Measurements from ENCODE around the gene ADAMTS20. TPM values are rescaled to one million over a fixed set of nuclear protein-coding genes. Genes with fewer than 3 reads are reported as not detected.

Gene ADAMTS20
- total and polyA plus RNA-seq, 7 donors, result not detected

- Histone ChIP-seq H3K9me3 (no peaks in the 10 kb centered on the region), H3K27ac (no peak overlapping the region), H3K4me3 (no peak overlapping the region), H3K27me3 (no peaks in the 10 kb centered on the region), H3K4me1 (no peaks in the 10 kb centered on the region), H3K36me3 (no peaks in the 10 kb centered on the region)
- WGBS, 2 donors, result 31 to 47% methylated on average over 3 of the region's 3 CpGs
- DNase-seq, result no peak
- intact Hi-C loops (cut with DNase I), result no loop called here
- TF ChIP-seq EP300 (IDR thresholded peaks at IDR 0.05) (no peak), POLR2AphosphoS5 (IDR thresholded peaks at IDR 0.05) (no peak), CTCF (IDR thresholded peaks at IDR 0.05) (no peak), POLR2A (IDR thresholded peaks at IDR 0.05) (no peak)
Observed at GRCh38 chr12:43577381-43577780, 25.4 kb upstream of the ADAMTS20 start.

DNA sequence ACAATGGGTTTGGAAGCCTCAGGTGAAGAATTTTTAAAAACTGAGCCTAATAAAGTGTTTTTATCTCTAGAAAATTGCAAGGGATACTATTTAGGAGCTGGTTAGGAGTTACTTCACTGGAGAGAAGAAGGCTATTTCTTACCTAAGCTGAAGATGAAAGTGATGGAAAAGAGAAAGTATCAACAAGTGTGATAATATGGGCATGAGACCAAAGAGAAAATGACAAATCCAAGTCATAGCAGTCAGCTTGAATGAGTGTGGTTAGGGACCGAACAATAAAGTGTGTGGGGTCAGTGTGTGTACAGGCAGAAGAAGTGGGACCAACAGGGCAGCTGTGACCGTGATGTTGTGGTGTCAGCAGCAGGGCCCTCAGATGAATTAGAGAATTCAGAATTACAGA, 24.2 kb upstream of the ADAMTS20 start:
- no peak for TF ChIP-seq POLR2AphosphoS5 (IDR thresholded peaks at IDR 0.05)
- TF ChIP-seq CTCF (IDR thresholded peaks at IDR 0.05), result no peak
- TF ChIP-seq EP300 (IDR thresholded peaks at IDR 0.05), result no peak
- TF ChIP-seq POLR2A (IDR thresholded peaks at IDR 0.05), result no peak
- no peak overlapping the region for H3K27ac ChIP-seq
- H3K9me3 ChIP-seq, result peaks cover 0 to 3% (median 0%) of the 10 kb centered on the region in 4 donors
- H3K4me1 ChIP-seq, result no peaks in the 10 kb centered on the region
- intact Hi-C loops (cut with DNase I), result no loop called here
- no peaks in the 10 kb centered on the region for H3K27me3 ChIP-seq
- no peak overlapping the region for H3K4me3 ChIP-seq
- 83 to 87% methylated on average over 2 of the region's 2 CpGs for WGBS, 2 donors
- no peak for DNase-seq
- H3K36me3 ChIP-seq, result no peaks in the 10 kb centered on the region

DNA sequence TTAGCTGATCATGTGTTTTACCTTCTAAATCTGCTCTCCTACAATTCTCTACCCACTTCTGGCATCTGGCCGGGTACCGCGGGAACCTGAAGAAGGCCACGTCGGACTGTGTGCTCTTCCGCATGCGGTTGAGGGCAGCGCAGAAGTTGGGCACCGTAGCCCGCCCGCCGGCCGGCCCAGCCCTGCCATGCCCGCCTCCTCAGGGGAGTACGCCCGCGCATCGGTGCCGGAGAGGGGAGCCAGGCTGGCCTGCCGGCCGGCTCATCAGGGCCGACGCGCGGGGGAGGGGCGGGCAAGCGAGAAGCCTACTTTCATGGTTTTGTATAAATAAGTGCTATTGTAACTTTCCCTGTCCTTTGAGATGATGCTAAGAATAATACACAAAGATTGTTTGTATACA, 19.9 kb upstream of the ADAMTS20 start:
- 59 to 67% methylated on average over 27 of the region's 27 CpGs for WGBS, 2 donors
- intact Hi-C loops (cut with DNase I), result no loop called here
- H3K4me1 ChIP-seq, result no peaks in the 10 kb centered on the region
- H3K4me3 ChIP-seq, result no peak overlapping the region
- no peaks in the 10 kb centered on the region for H3K36me3 ChIP-seq
- TF ChIP-seq POLR2AphosphoS5 (IDR thresholded peaks at IDR 0.05), result no peak
- TF ChIP-seq EP300 (IDR thresholded peaks at IDR 0.05), result no peak
- no peak for TF ChIP-seq CTCF (IDR thresholded peaks at IDR 0.05)
- DNase-seq, result no peak
- no peak overlapping the region for H3K27ac ChIP-seq
- no peaks in the 10 kb centered on the region for H3K27me3 ChIP-seq
- peaks cover 0 to 3% (median 0%) of the 10 kb centered on the region in 4 donors for H3K9me3 ChIP-seq

GRCh38 chr12:43556057-43556456, 4.1 kb upstream of the ADAMTS20 start:
- intact Hi-C loops (cut with DNase I), result no loop called here
- no peak overlapping the region for H3K4me3 ChIP-seq
- TF ChIP-seq POLR2A (IDR thresholded peaks at IDR 0.05), result no peak
- no peak for TF ChIP-seq EP300 (IDR thresholded peaks at IDR 0.05)
- no peak for TF ChIP-seq POLR2AphosphoS5 (IDR thresholded peaks at IDR 0.05)
- peaks cover 0 to 16% (median 1%) of the 10 kb centered on the region in 4 donors for H3K9me3 ChIP-seq
- peaks cover 5 to 24% (median 11%) of the 10 kb centered on the region in 3 donors for H3K27me3 ChIP-seq
- DNase-seq, result no peak
- no peak overlapping the region for H3K27ac ChIP-seq
- peaks cover 0 to 10% (median 4%) of the 10 kb centered on the region in 4 donors for H3K4me1 ChIP-seq
- no peaks in the 10 kb centered on the region for H3K36me3 ChIP-seq

GRCh38 chr12:43551279-43551970, 578 bp downstream of the ADAMTS20 start:
- DNase-seq, result no peak
- intact Hi-C loops (cut with DNase I), result no loop called here

More at GRCh38 chr12:43551279-43551970, 578 bp downstream of the ADAMTS20 start:
- Histone ChIP-seq H3K27me3 (peaks cover 5 to 39% (median 14%) of the 10 kb centered on the region in 3 donors), H3K4me1 (peaks cover 0 to 10% (median 4%) of the 10 kb centered on the region in 4 donors), H3K27ac (no peak overlapping the region), H3K4me3 (no peak overlapping the region), H3K36me3 (no peaks in the 10 kb centered on the region), H3K9me3 (peaks cover 0 to 14% (median 1%) of the 10 kb centered on the region in 4 donors)
- no peak for TF ChIP-seq POLR2A (IDR thresholded peaks at IDR 0.05)
- no peak for TF ChIP-seq CTCF (IDR thresholded peaks at IDR 0.05)
- TF ChIP-seq POLR2AphosphoS5 (IDR thresholded peaks at IDR 0.05), result no peak
- TF ChIP-seq EP300 (IDR thresholded peaks at IDR 0.05), result no peak
- WGBS, 2 donors, result 8 to 40% methylated on average over 48 of the region's 48 CpGs
